ENCODE measurements around the gene UQCC2. TPM values are rescaled to one million over a fixed set of nuclear protein-coding genes. Genes with fewer than 3 reads are reported as not detected.

The UQCC2 gene
- total RNA-seq, 5 donors from 2014 or later (not counting 1 experiment from before 2014, with no cell fraction given), result 17.2 to 36.2 (median 32.7) TPM

- H3K27ac Mint-ChIP-seq, result peak overlapping the region in 1 of 2 donors; percentile 52
- WGBS (ENCODE audit: insufficient coverage), result no CpG with 5 or more reads among the region's 5 CpGs
- Histone ChIP-seq H3K27me3 (replicated peaks in 1 of 2; ENCODE audit: control insufficient read depth in 2 of 2, extremely low read depth in 1 of 2, insufficient read depth in 2 of 2, low read length in 1 of 2) (no peaks in the 10 kb centered on the region), H3K36me3 (ENCODE audit: control insufficient read depth in 2 of 2, extremely low read depth in 1 of 2, insufficient read depth in 1 of 2, low read length in 1 of 2) (peaks cover 4 to 13% of the 10 kb centered on the region in 2 donors), H3K27ac (ENCODE audit: low read length) (no peak overlapping the region), H3K4me3 (ENCODE audit: control insufficient read depth in 1 of 2, extremely low read depth in 1 of 2, low read length in 1 of 2) (no peak overlapping the region), H3K4me1 (ENCODE audit: control insufficient read depth in 1 of 2, extremely low read depth in 1 of 2, insufficient read depth in 2 of 2, low read length in 2 of 2) (peaks cover 15 to 22% of the 10 kb centered on the region in 2 experiments), H3K9me3 (no peaks in the 10 kb centered on the region)
- DNase-seq (no peak), ATAC-seq (replicated peaks in 1 of 4) (no peak)
- peaks cover 25 to 37% (median 27%) of the 10 kb centered on the region in 3 donors for H3K4me1 Mint-ChIP-seq
- H3K4me3 Mint-ChIP-seq, result no peak overlapping the region
- ChIA-PET POLR2A (no interaction called here), CTCF (interaction anchor here (0.6 to 1.2 kb wide), 2 partner anchors 37 to 128 kb away, joined by 3 read pairs; partner anchors contain the start of gene BAK1 (in 1 of the 2))
- H3K36me3 Mint-ChIP-seq, result peaks cover 23% of the 10 kb centered on the region
- no peaks in the 10 kb centered on the region for H3K27me3 Mint-ChIP-seq
- H3K9me3 Mint-ChIP-seq, result no peaks in the 10 kb centered on the region
Measured at GRCh38 chr6:33707771-33708170, 3.7 kb downstream of the UQCC2 start.

GRCh38 chr6:33705955-33706725 lies 5.4 kb downstream of the UQCC2 start:
- Mint-ChIP-seq H3K4me1 (peaks cover 19 to 34% (median 20%) of the 10 kb centered on the region in 3 donors), H3K4me3 (no peak overlapping the region), H3K9me3 (no peaks in the 10 kb centered on the region), H3K27ac (peak overlapping the region in 1 of 2 donors; percentile 29), H3K27me3 (no peaks in the 10 kb centered on the region), H3K36me3 (peaks cover 23% of the 10 kb centered on the region)
- no peak overlapping the region for H3K4me3 ChIP-seq (ENCODE audit: control insufficient read depth in 1 of 2, extremely low read depth in 1 of 2, low read length in 1 of 2)
- POLR2A ChIA-PET, result no interaction called here
- no peaks in the 10 kb centered on the region for H3K9me3 ChIP-seq
- H3K27me3 ChIP-seq (replicated peaks in 1 of 2; ENCODE audit: control insufficient read depth in 2 of 2, extremely low read depth in 1 of 2, insufficient read depth in 2 of 2, low read length in 1 of 2), result no peaks in the 10 kb centered on the region
- 83% methylated on average over 10 of the region's 16 CpGs for WGBS (ENCODE audit: insufficient coverage)
- no peak overlapping the region for H3K27ac ChIP-seq (ENCODE audit: low read length)
- peaks cover 10 to 15% of the 10 kb centered on the region in 2 experiments for H3K4me1 ChIP-seq (ENCODE audit: control insufficient read depth in 1 of 2, extremely low read depth in 1 of 2, insufficient read depth in 2 of 2, low read length in 2 of 2)
- CTCF ChIA-PET, result no interaction called here
- DNase-seq (no peak), ATAC-seq (replicated peaks in 1 of 4) (no peak)
- H3K36me3 ChIP-seq (ENCODE audit: control insufficient read depth in 2 of 2, extremely low read depth in 1 of 2, insufficient read depth in 1 of 2, low read length in 1 of 2), result peaks cover 4 to 13% of the 10 kb centered on the region in 2 donors

- no peaks in the 10 kb centered on the region for H3K9me3 ChIP-seq
- Mint-ChIP-seq H3K27me3 (no peaks in the 10 kb centered on the region), H3K27ac (peak overlapping the region in 1 of 2 donors; percentile 22), H3K4me3 (no peak overlapping the region), H3K9me3 (no peaks in the 10 kb centered on the region), H3K36me3 (peaks cover 24% of the 10 kb centered on the region), H3K4me1 (peaks cover 16 to 29% (median 17%) of the 10 kb centered on the region in 3 donors)
- POLR2A ChIA-PET, result no interaction called here
- no peak overlapping the region for H3K4me3 ChIP-seq (ENCODE audit: control insufficient read depth in 1 of 2, extremely low read depth in 1 of 2, low read length in 1 of 2)
- no peak for ATAC-seq (replicated peaks in 1 of 4)
- H3K36me3 ChIP-seq (ENCODE audit: control insufficient read depth in 2 of 2, extremely low read depth in 1 of 2, insufficient read depth in 1 of 2, low read length in 1 of 2), result peaks cover 4 to 13% of the 10 kb centered on the region in 2 donors
- CTCF ChIA-PET, result no interaction called here
- H3K4me1 ChIP-seq (ENCODE audit: control insufficient read depth in 1 of 2, extremely low read depth in 1 of 2, insufficient read depth in 2 of 2, low read length in 2 of 2), result peaks cover 2 to 11% of the 10 kb centered on the region in 2 experiments
- no peaks in the 10 kb centered on the region for H3K27me3 ChIP-seq (replicated peaks in 1 of 2; ENCODE audit: control insufficient read depth in 2 of 2, extremely low read depth in 1 of 2, insufficient read depth in 2 of 2, low read length in 1 of 2)
- DNase-seq, result no peak
- H3K27ac ChIP-seq (ENCODE audit: low read length), result no peak overlapping the region
- WGBS (ENCODE audit: insufficient coverage), result 96% methylated on average over 6 of the region's 9 CpGs
Measured at GRCh38 chr6:33705268-33705885, 6.1 kb downstream of the UQCC2 start.

GRCh38 chr6:33704215-33705066 lies 7.1 kb downstream of the UQCC2 start:
- Mint-ChIP-seq H3K27me3 (no peaks in the 10 kb centered on the region), H3K4me1 (peaks cover 14 to 28% (median 14%) of the 10 kb centered on the region in 3 donors), H3K36me3 (peaks cover 24% of the 10 kb centered on the region), H3K27ac (no peak overlapping the region), H3K9me3 (no peaks in the 10 kb centered on the region), H3K4me3 (no peak overlapping the region)
- ATAC-seq (replicated peaks in 1 of 4), result no peak
- DNase-seq, result no peak
- H3K27ac ChIP-seq (ENCODE audit: low read length), result no peak overlapping the region
- CTCF ChIA-PET, result no interaction called here
- POLR2A ChIA-PET, result no interaction called here
- no peak overlapping the region for H3K4me3 ChIP-seq (ENCODE audit: control insufficient read depth in 1 of 2, extremely low read depth in 1 of 2, low read length in 1 of 2)
- WGBS (ENCODE audit: insufficient coverage), result 93% methylated on average over 9 of the region's 11 CpGs
- H3K27me3 ChIP-seq (replicated peaks in 1 of 2; ENCODE audit: control insufficient read depth in 2 of 2, extremely low read depth in 1 of 2, insufficient read depth in 2 of 2, low read length in 1 of 2), result no peaks in the 10 kb centered on the region
- H3K4me1 ChIP-seq (ENCODE audit: control insufficient read depth in 1 of 2, extremely low read depth in 1 of 2, insufficient read depth in 2 of 2, low read length in 2 of 2), result peaks cover 0 to 6% of the 10 kb centered on the region in 2 experiments
- peaks cover 0 to 13% of the 10 kb centered on the region in 2 donors for H3K36me3 ChIP-seq (ENCODE audit: control insufficient read depth in 2 of 2, extremely low read depth in 1 of 2, insufficient read depth in 1 of 2, low read length in 1 of 2)
- no peaks in the 10 kb centered on the region for H3K9me3 ChIP-seq

GRCh38 chr6:33702345-33702977 lies 9.0 kb downstream of the UQCC2 start:
- H3K36me3 ChIP-seq (ENCODE audit: control insufficient read depth in 2 of 2, extremely low read depth in 1 of 2, insufficient read depth in 1 of 2, low read length in 1 of 2), result peaks cover 0 to 13% of the 10 kb centered on the region in 2 donors
- POLR2A ChIA-PET, result no interaction called here
- H3K27ac ChIP-seq (ENCODE audit: low read length), result no peak overlapping the region
- no peaks in the 10 kb centered on the region for H3K27me3 Mint-ChIP-seq
- CTCF ChIA-PET, result interaction anchor here (0.6 to 2.5 kb wide), 7 partner anchors 9 to 357 kb away, joined by 3 to 13 read pairs (median 3); partner anchors contain the start of gene UQCC2 (in 1 of the 2)
- no peak overlapping the region for H3K4me3 ChIP-seq (ENCODE audit: control insufficient read depth in 1 of 2, extremely low read depth in 1 of 2, low read length in 1 of 2)
- H3K4me1 Mint-ChIP-seq, result peaks cover 19 to 31% (median 22%) of the 10 kb centered on the region in 3 donors
- no peak overlapping the region for H3K27ac Mint-ChIP-seq
- H3K4me1 ChIP-seq (ENCODE audit: control insufficient read depth in 1 of 2, extremely low read depth in 1 of 2, insufficient read depth in 2 of 2, low read length in 2 of 2), result peaks cover 16 to 18% of the 10 kb centered on the region in 2 experiments
- H3K27me3 ChIP-seq (replicated peaks in 1 of 2; ENCODE audit: control insufficient read depth in 2 of 2, extremely low read depth in 1 of 2, insufficient read depth in 2 of 2, low read length in 1 of 2), result no peaks in the 10 kb centered on the region
- H3K9me3 ChIP-seq, result no peaks in the 10 kb centered on the region
- peak in 1 of 4 experiments; percentile 77 for ATAC-seq (replicated peaks in 1 of 4)
- DNase-seq, result peak in 8 of 35 experiments; percentile 17 to 39 (median 26)
- WGBS (ENCODE audit: insufficient coverage), result no CpG with 5 or more reads among the region's 1 CpG
- no peaks in the 10 kb centered on the region for H3K9me3 Mint-ChIP-seq
- H3K36me3 Mint-ChIP-seq, result peaks cover 19% of the 10 kb centered on the region
- no peak overlapping the region for H3K4me3 Mint-ChIP-seq
